ENCODE results near the gene SHTN1.

- TF ChIP-seq EZH2 (IDR thresholded peaks at IDR 0.05) (no peak), POLR2AphosphoS5 (IDR thresholded peaks at IDR 0.05; ENCODE audit: borderline replicate concordance, low read depth, low read length) (no peak), FOXP2 (optimal IDR thresholded peaks at IDR 0.05; ENCODE audit: control extremely low read depth, extremely low read length, insufficient read depth) (no peak)
Measured at GRCh38 chr10:116994113-116994890, 10.7 kb downstream of the SHTN1 start.

All from SK-N-MC (cell line).